ENCODE data around the gene RAB3C.

The RAB3C gene

GRCh38 chr5:58774937-58775336, 192.1 kb downstream of the RAB3C start:
- no peak for DNase-seq (ENCODE audit: low spot score)

- no peak for DNase-seq (ENCODE audit: low spot score)
These were observed 192.9 kb downstream of the RAB3C start for GRCh38 chr5:58775701-58776262.

- DNase-seq (ENCODE audit: low spot score), result no peak
These were observed 193.7 kb downstream of the RAB3C start for GRCh38 chr5:58776559-58776958.

- DNase-seq (ENCODE audit: low spot score), result no peak
These were observed 196.0 kb downstream of the RAB3C start for GRCh38 chr5:58778888-58779287.

GRCh38 chr5:58786035-58786434, 203.2 kb downstream of the RAB3C start:
- no peak for DNase-seq (ENCODE audit: low spot score)

GRCh38 chr5:58786711-58787303, 203.9 kb downstream of the RAB3C start:
- no peak for DNase-seq (ENCODE audit: low spot score)

GRCh38 chr5:58787987-58788386, 205.1 kb downstream of the RAB3C start:
- DNase-seq (ENCODE audit: low spot score), result no peak

- DNase-seq (ENCODE audit: low spot score), result no peak
These were observed 211.2 kb downstream of the RAB3C start for GRCh38 chr5:58793888-58794657.

- no peak for DNase-seq (ENCODE audit: low spot score)
These were observed 212.0 kb downstream of the RAB3C start for GRCh38 chr5:58794875-58795274.

- no peak for DNase-seq (ENCODE audit: low spot score)
These were observed 212.5 kb downstream of the RAB3C start for GRCh38 chr5:58795327-58795726.

GRCh38 chr5:58797021-58797420, 214.1 kb downstream of the RAB3C start:
- no peak for DNase-seq (ENCODE audit: low spot score)

- DNase-seq (ENCODE audit: low spot score), result no peak
These were observed 217.5 kb downstream of the RAB3C start for GRCh38 chr5:58800356-58800755.

- DNase-seq (ENCODE audit: low spot score), result no peak
These were observed 218.1 kb downstream of the RAB3C start for GRCh38 chr5:58800861-58801540.

- DNase-seq (ENCODE audit: low spot score), result no peak
These were observed 220.2 kb downstream of the RAB3C start for GRCh38 chr5:58803056-58803455.

GRCh38 chr5:58804291-58804690, 221.4 kb downstream of the RAB3C start:
- no peak for DNase-seq (ENCODE audit: low spot score)

- DNase-seq (ENCODE audit: low spot score), result no peak
These were observed 227.2 kb downstream of the RAB3C start for GRCh38 chr5:58810086-58810485.

- no peak for DNase-seq (ENCODE audit: low spot score)
These were observed 231.0 kb downstream of the RAB3C start for GRCh38 chr5:58813855-58814254.

- no peak for DNase-seq (ENCODE audit: low spot score)
These were observed 233.4 kb downstream of the RAB3C start for GRCh38 chr5:58816181-58816731.

GRCh38 chr5:58818465-58818864, 235.6 kb downstream of the RAB3C start:
- DNase-seq (ENCODE audit: low spot score), result no peak

GRCh38 chr5:58825441-58825840, 242.6 kb downstream of the RAB3C start:
- DNase-seq (ENCODE audit: low spot score), result no peak

- DNase-seq (ENCODE audit: low spot score), result no peak
These were observed 243.0 kb downstream of the RAB3C start for GRCh38 chr5:58825899-58826298.

- DNase-seq (ENCODE audit: low spot score), result no peak
These were observed 244.6 kb downstream of the RAB3C start for GRCh38 chr5:58827463-58827862.

GRCh38 chr5:58828258-58828657, 245.4 kb downstream of the RAB3C start:
- no peak for DNase-seq (ENCODE audit: low spot score)

All from CD4-positive, alpha-beta T cell treated with Interleukin-6 at 100 ng/mL for 8 hours (primary cell).